ENCODE data around the gene MELTF. TPM values are rescaled to one million over a fixed set of nuclear protein-coding genes. Genes with fewer than 3 reads are reported as not detected.

Gene MELTF
- total and polyA plus RNA-seq, 9 of the 15 experiments (the other 6 are each of a cell fraction or from before 2014, with no cell fraction given): 0.35 to 10.5 (median 4.5) TPM

- TF ChIP-seq STAT6 (CRISPR knock-in tag; IDR thresholded peaks at IDR 0.05): no peak; the same call in 1 of the 2 replicates
- TF ChIP-seq ZNF24 (IDR thresholded peaks at IDR 0.05): peak; percentile 72; the same call in 1 of the 2 replicates
- TF ChIP-seq IRF1 (CRISPR knock-in tag; IDR thresholded peaks at IDR 0.05; ENCODE audit: borderline replicate concordance): no peak
- no peak for TF ChIP-seq IFI16 (CRISPR knock-in tag; IDR thresholded peaks at IDR 0.05)
- TF ChIP-seq RBFOX2 (IDR thresholded peaks at IDR 0.05; ENCODE audit: low read depth, low read length): 0 out of 2 replicates have a peak, but pooled peaks have one; percentile 29
- TF ChIP-seq POLR3G (IDR thresholded peaks at IDR 0.05; ENCODE audit: extremely low read depth, insufficient read length, insufficient replicate concordance): no peak
- TF ChIP-seq JUND (IDR thresholded peaks at IDR 0.05; ENCODE audit: borderline replicate concordance, low read depth, low read length): peak; percentile 74
- no peak; the same call in 2 of the 3 replicates for TF ChIP-seq JUND (tag; IDR thresholded peaks at IDR 0.05; ENCODE audit: borderline replicate concordance, low read depth, low read length)
- TF ChIP-seq ESRRA (IDR thresholded peaks at IDR 0.05; ENCODE audit: borderline replicate concordance, low read depth): peak; percentile 73
- no peak for TF ChIP-seq RNF219 (CRISPR knock-in tag; IDR thresholded peaks at IDR 0.05)
- no peak for TF ChIP-seq ZBTB8A (IDR thresholded peaks at IDR 0.05; ENCODE audit: partially characterized antibody)
- TF ChIP-seq ZNF584 (CRISPR knock-in tag; IDR thresholded peaks at IDR 0.05; ENCODE audit: low read depth): no peak
- no peak for TF ChIP-seq RBM34 (IDR thresholded peaks at IDR 0.05; ENCODE audit: borderline replicate concordance, insufficient read depth, low read length)
- no peak for TF ChIP-seq HIVEP1 (CRISPR knock-in tag; IDR thresholded peaks at IDR 0.05)
- TF ChIP-seq MXI1 (IDR thresholded peaks at IDR 0.05; ENCODE audit: low read depth, low read length): no peak; the same call in 1 of the 2 replicates
- no peak for TF ChIP-seq ZNF436 (CRISPR knock-in tag; IDR thresholded peaks at IDR 0.05)
- TF ChIP-seq HLTF (IDR thresholded peaks at IDR 0.05): peak; percentile 91
These were observed 41.2 kb downstream of the MELTF start (continued) for GRCh38 chr3:196988241-196989029.

Measured in K562 (cell line).